ENCODE measurements around the gene ESR1.
"Not testable (repeated sequence)": the region's sequence is repeated elsewhere in the genome, so short reads cannot be mapped to it uniquely, and the experiment has no call there.

The ESR1 gene

DNA sequence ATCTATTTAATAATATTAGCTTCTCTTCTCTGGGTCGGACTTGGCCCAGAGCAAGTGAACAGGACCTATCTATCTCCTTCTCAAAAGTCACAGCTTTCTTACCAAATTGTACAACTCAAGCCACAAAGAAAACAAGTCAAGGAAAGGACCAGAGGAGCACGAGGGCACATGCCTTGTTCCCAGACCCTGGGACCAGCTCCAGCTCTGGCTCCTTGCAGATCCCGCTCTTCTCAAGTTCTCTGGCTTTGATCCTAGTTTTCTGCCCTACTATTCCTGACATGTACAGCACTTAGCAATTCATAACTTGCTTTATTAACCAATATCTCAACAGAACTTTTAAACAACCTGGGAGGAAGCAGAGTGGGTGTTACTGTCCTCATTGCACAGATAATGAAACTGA lies 185.9 kb downstream of the ESR1 start:
- DNase-seq, result no peak

GRCh38 chr6:151998784-151999183 lies 191.3 kb downstream of the ESR1 start:
- no peak for DNase-seq

GRCh38 chr6:151999194-151999593 lies 191.7 kb downstream of the ESR1 start:
- DNase-seq, result no peak

- DNase-seq, result no peak
Measured at GRCh38 chr6:152001408-152001807, 193.9 kb downstream of the ESR1 start.

- no peak for DNase-seq
Measured at GRCh38 chr6:152002306-152002705, 194.8 kb downstream of the ESR1 start.

DNA sequence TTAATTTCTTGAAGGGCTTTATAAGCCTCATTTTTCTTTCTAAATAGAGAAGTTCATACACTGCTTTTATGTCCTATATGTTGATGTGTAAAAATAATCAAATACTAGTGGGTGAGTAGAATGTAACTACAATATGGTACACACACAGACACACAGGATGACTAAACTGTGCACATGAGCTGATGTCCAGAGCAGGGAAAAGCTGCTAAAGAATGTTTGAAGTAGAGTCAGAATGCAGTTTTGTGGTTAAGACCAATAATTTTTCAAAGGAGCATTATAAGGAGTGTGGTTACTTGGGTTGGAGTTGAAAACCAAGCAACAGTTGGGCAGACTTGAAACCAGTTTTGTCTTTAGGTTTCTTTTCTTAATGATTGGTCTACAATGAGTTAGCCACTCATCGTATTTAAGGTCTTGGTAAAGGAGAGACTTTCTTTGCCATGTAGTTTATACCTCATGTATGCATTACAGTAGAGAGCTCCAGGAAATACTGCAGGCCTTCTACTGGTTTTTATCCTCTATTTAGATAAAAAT lies 196.6 kb downstream of the ESR1 start:
- no peak for DNase-seq

DNA sequence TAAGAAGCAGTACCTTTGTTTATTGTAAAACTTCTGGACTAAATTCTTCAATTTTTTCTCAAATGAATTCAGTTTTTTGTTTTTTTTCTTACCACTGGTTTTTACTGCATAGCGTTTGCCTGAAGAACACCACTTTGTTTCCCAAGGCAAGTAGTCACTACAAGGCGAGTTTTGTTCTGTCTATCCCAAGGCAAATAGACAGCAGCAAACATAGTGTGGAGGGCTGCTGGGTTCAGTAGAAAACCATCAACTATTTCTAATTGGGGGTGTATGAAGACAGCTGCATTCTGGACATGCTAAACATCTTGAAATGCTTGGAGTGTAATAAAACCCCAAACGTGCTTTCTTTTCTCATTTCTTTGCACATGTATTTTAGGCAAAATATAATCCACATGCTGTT lies 197.4 kb downstream of the ESR1 start:
- no peak for DNase-seq

- no peak for DNase-seq
Measured at GRCh38 chr6:152008779-152009178, 201.3 kb downstream of the ESR1 start.

GRCh38 chr6:152012227-152012626 lies 204.7 kb downstream of the ESR1 start:
- no peak for DNase-seq

DNA sequence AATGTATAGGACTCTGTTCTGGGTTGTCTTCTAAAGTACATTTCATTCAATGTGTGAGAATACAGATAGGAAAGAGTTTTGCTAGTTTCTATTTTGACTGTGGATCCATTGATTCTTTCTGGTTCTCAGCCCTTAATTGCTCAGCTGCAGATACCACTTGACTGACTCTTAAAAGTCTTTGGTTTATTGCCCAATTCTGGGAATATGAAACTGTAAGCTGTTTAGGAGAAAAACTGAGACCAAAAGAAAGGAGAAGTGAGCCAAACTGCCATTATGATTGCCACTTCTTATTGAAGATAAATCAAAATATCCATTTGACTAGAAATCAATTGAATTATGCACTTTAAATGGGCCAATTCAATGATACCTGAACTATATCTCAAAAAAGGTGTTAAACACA lies 211.4 kb downstream of the ESR1 start:
- no peak for DNase-seq

DNA sequence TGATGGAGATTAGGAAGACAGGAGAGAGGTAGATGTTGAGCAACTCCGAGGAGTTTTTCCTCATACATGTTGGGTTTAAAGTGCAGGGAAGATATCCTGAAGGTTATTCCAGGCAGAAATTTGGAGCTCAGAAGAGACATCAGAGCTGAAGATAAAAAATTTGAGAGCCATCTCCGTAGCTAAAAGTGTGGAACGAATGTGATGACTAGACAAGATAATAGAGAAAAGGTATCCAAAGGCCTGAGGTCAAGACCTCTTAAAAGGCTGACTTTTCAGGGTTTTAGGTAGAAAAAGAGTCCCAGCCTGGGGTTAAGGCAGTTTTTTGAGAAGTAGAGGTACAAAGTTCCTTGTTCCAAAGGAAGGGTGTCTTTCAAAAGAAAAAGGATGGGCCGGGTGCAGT lies 214.8 kb downstream of the ESR1 start:
- no peak for DNase-seq

- DNase-seq, result no peak
Measured at GRCh38 chr6:152023613-152024012, 216.1 kb downstream of the ESR1 start.

GRCh38 chr6:152026291-152026690 lies 218.8 kb downstream of the ESR1 start:
- DNase-seq, result no peak

- not testable (repeated sequence) for DNase-seq
Measured at GRCh38 chr6:152026744-152027143, 219.3 kb downstream of the ESR1 start.

- DNase-seq, result not testable (repeated sequence)
Measured at GRCh38 chr6:152033765-152034164, 226.3 kb downstream of the ESR1 start.

DNA sequence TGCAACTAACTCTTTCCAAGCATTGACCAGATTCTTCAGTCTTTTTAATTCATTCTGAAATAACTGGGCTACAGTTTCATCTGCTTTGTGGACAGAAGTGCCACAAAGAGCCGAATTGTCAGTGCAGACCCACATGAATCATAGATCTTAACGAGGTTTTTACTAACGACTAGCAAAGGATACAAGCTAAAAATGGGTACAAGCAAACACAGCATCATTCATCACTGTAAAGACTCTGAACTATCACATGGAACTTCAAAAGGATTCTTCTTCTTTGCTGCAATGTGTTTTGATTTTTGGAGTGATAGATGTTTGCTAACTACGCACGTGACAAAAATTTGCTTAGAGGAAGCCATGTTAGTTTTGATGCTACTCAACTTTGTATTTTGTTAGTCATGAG lies 227.1 kb downstream of the ESR1 start:
- DNase-seq, result no peak

DNA sequence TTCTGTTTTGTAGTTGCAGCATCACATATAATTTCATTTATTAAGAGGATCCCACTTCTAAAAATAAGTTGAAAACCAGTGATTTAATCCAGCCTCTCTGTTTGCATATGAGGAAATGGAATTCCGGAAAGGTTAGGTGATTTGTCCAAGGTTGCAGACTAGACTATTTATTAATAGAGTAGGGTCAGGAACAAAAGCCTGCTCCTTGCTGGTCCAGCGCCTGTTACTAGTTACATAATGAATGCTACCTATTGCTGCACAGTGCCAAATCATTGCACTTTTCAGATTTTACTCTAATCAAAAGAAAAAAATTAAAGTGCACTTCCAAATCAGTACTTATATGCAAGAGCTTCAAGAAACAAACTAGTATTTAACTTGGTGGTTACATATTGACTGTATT lies 238.6 kb downstream of the ESR1 start:
- no peak for DNase-seq

DNA sequence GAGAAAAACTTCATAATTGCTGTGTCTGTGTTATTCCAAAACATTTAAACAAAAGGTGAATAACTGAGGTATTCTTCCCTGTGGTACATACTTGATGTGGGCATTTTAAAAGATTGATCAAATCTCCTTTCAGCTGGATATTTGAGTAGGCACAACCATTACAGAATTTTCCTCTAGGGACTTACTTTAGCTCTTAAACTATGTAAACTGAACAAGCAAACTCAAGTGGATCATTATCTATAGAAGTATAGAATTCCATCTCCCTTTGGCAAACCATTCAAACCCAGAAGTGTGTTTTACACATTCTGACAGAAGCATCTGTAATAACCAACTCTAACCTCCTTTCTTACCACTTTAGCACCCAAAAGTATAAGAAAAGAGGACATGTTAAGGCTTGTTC lies 241.4 kb downstream of the ESR1 start:
- DNase-seq, result no peak

DNA sequence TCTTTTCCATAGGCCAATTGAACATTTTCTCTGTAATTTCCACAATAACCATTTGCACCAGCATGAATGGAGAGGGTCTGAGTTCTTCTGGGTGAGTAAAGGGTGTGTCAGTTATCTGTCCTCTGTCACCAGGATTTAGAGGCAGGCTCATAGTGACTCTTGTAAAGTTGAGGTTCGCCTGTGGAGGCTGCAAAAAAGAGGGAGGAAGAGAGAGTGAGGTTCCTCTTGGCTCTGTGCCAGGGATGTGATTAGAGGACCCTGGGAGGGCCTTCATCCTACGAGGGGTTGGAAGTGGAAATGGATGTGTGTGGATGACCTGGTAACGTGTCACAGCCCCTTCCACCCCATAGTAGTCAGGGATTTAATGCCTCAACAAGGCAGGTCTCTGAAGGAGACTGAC lies 242.0 kb downstream of the ESR1 start:
- no peak for DNase-seq

DNA sequence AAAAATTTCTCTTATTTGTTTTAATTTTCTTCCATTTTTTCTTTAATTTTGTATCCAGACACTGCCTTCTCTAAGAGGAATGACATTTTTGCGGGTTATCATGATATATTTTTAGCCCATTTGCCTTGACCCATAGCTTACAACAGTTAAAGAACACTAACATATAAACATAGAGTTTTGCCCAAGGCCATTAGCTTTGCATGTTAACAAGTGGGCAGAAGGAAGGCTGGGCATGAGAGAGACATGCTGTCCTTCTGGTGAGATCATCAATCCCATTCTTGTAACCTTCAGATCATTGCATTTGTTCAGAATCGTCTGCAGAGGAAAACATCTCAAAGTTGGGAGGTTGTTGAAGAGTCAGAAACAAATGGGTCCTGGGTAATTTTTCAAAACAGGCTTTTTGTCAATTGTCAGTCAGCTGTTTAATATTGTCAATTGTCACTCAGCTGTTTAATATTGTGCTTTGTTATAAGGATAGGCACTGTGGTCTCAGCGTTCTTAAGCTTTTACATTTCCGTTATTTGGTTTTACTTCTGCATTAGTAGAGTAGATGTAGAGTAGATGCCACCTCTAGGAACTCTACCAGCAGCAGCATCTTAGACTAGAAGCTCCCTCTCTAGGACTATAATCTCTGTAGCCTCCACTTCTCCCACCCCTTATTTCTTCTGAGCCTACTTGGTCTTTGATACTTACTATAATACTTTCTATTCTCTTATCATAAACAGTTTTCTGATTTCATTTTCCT lies 243.1 kb downstream of the ESR1 start:
- DNase-seq, result no peak

GRCh38 chr6:152052061-152052460 lies 244.6 kb downstream of the ESR1 start:
- DNase-seq, result no peak

DNA sequence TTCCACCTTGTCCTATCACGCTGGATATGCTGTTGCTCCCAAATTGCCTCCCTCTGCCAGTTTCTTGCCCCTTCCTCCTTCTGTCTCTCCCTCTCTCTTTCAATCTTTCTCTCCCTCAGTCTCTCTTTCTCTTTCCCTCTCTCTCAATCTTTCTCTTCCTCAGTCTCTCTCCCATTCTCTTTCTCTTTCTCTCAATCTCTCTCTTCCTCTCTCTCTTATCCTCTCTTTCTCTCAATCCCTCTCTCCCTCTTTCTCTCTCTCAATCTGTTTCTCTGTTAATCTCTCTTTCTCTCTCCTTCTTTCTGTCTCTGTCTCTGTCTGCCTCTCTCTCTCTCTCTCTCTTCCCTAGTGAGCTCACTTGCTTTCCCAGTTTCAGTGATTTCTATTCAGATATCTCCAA lies 245.8 kb downstream of the ESR1 start:
- no peak for DNase-seq

GRCh38 chr6:152054441-152054840 lies 247.0 kb downstream of the ESR1 start:
- no peak for DNase-seq

GRCh38 chr6:152055517-152055916 lies 248.0 kb downstream of the ESR1 start:
- no peak for DNase-seq

DNA sequence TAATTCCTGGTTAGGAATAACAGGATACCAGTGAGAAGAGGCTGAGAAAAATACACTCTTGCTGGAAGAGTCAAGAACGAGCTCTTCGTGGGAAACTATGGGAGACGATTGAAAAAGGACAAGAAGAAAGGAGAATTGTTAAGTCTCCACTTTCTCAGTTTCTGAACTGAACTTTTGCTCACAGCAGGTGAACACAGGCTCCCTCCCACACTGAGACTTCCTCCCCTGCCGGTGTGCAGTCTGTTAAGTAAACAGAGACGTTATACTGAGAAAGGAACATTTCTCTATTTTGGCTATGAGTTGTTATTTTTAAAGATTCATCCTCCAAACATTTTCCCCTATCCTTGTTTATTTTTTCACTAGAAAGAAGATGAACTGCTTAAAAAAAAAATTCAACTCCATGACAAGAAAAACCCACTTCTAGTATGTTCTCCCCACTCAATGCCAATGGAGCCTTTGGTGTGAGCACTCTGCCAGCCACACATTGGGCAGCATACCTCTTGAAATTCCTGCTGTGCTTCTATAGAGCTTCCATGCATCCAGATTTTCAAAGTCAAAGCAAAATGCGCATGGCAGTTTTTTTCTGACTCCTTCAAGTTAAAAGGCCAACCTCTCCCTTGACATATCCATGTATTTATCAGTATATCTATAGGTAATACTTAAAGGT lies 250.5 kb downstream of the ESR1 start:
- DNase-seq, result no peak
